Ishikawa (cell line): ENCODE results near the gene CFAP210.

Source experiments
- EGR1 ChIP-seq: IDR thresholded peaks from 2 replicates; pipeline ENCODE4 v1.6.1; 2012
- EP300 ChIP-seq: IDR thresholded peaks from 2 replicates; pipeline ENCODE4 v1.6.1; 2012; ENCODE audit warnings: borderline replicate concordance
- FOXM1 ChIP-seq: IDR thresholded peaks from 2 replicates; pipeline ENCODE4 v1.6.1; 2012; ENCODE audit warnings: low read depth, borderline replicate concordance
- NFIC ChIP-seq: IDR thresholded peaks from 2 replicates; pipeline ENCODE4 v1.6.1; 2012
- RAD21 ChIP-seq: IDR thresholded peaks from 2 replicates; pipeline ENCODE4 v1.6.1; 2012; ENCODE audit warnings: low read depth
- TAF1 ChIP-seq: IDR thresholded peaks from 2 replicates; pipeline ENCODE4 v1.6.1; 2012; ENCODE audit warnings: low read depth, mild to moderate bottlenecking
- TCF12 ChIP-seq: IDR thresholded peaks from 2 replicates; pipeline ENCODE4 v1.6.1; 2012; ENCODE audit warnings: low read depth
- YY1 ChIP-seq: IDR thresholded peaks from 2 replicates; pipeline ENCODE4 v1.6.1; 2012; ENCODE audit warnings: low read depth
- ZBTB7A ChIP-seq: IDR thresholded peaks from 2 replicates; pipeline ENCODE4 v1.6.1; 2012; ENCODE audit warnings: low read depth
- TF ChIP-seq, protein P1 (sequence below): IDR thresholded peaks from 2 replicates; pipeline ENCODE4 v1.6.1; 2012; ENCODE audit warnings: low read depth, mild to moderate bottlenecking
- TF ChIP-seq, protein P2 (sequence below): IDR thresholded peaks from 2 replicates; pipeline ENCODE4 v1.6.1; 2012
- TF ChIP-seq, protein P3 (sequence below): IDR thresholded peaks from 2 replicates; pipeline ENCODE4 v1.6.1; 2012

DNA sequence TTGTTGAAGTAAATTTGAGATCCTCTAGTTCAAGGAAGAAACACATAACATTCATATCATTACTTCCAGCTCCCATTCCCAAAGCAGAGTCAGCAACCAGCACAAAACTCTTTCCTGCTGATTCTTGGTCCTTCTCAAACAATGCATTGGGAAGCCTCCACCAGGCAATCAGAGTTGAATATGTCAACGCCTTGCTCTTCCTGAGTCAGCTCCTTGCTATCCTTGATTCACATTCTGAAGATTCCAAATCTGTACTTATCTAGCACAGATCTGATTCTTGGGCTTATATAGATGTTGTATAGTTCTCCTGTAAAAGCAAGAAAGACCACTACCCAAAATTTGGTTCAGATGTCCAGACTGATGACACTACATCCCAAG, 29.6 kb downstream of the CFAP210 start:
- TF ChIP-seq YY1 (no peak), NFIC (no peak), TAF1 (no peak), EGR1 (no peak), RAD21 (no peak), EP300 (no peak), TCF12 (no peak), FOXM1 (no peak), ZBTB7A (no peak)
- TF ChIP-seq, protein P1, sequence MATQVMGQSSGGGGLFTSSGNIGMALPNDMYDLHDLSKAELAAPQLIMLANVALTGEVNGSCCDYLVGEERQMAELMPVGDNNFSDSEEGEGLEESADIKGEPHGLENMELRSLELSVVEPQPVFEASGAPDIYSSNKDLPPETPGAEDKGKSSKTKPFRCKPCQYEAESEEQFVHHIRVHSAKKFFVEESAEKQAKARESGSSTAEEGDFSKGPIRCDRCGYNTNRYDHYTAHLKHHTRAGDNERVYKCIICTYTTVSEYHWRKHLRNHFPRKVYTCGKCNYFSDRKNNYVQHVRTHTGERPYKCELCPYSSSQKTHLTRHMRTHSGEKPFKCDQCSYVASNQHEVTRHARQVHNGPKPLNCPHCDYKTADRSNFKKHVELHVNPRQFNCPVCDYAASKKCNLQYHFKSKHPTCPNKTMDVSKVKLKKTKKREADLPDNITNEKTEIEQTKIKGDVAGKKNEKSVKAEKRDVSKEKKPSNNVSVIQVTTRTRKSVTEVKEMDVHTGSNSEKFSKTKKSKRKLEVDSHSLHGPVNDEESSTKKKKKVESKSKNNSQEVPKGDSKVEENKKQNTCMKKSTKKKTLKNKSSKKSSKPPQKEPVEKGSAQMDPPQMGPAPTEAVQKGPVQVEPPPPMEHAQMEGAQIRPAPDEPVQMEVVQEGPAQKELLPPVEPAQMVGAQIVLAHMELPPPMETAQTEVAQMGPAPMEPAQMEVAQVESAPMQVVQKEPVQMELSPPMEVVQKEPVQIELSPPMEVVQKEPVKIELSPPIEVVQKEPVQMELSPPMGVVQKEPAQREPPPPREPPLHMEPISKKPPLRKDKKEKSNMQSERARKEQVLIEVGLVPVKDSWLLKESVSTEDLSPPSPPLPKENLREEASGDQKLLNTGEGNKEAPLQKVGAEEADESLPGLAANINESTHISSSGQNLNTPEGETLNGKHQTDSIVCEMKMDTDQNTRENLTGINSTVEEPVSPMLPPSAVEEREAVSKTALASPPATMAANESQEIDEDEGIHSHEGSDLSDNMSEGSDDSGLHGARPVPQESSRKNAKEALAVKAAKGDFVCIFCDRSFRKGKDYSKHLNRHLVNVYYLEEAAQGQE = no peak
- TF ChIP-seq, protein P2, sequence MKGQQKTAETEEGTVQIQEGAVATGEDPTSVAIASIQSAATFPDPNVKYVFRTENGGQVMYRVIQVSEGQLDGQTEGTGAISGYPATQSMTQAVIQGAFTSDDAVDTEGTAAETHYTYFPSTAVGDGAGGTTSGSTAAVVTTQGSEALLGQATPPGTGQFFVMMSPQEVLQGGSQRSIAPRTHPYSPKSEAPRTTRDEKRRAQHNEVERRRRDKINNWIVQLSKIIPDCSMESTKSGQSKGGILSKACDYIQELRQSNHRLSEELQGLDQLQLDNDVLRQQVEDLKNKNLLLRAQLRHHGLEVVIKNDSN = no peak
- TF ChIP-seq, protein P3, sequence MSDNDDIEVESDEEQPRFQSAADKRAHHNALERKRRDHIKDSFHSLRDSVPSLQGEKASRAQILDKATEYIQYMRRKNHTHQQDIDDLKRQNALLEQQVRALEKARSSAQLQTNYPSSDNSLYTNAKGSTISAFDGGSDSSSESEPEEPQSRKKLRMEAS = no peak
